Measurements from ENCODE around the gene IGSF3. TPM values are rescaled to one million over a fixed set of nuclear protein-coding genes. Genes with fewer than 3 reads are reported as not detected.
A peak's percentile ranks its signal among the peaks of the same experiment; 100 is the strongest.

The IGSF3 gene
- total and polyA plus RNA-seq, 2 of the 13 experiments (the other 11 are each of a cell fraction or from before 2014, with no cell fraction given), result 0.11 to 0.16 TPM

- no peak overlapping the region for H3K27ac ChIP-seq (ENCODE audit: extremely low read length, insufficient read depth, low read length)
- no peak for DNase-seq (ENCODE audit: low spot score)
- no peaks in the 10 kb centered on the region for H3K79me2 ChIP-seq (ENCODE audit: insufficient read depth, low read length)
- H4K20me1 ChIP-seq (ENCODE audit: insufficient read depth, low read length), result no peaks in the 10 kb centered on the region
- H3K9ac ChIP-seq (ENCODE audit: insufficient read depth, low read depth, low read length), result 0 out of 2 replicates have a peak overlapping the region, but pooled peaks have one; percentile 5
- no peaks in the 10 kb centered on the region for H3K36me3 ChIP-seq (replicated peaks in 1 of 2; ENCODE audit: control insufficient read depth in 1 of 2, insufficient read depth in 2 of 2, low read length in 2 of 2)
- H3K4me2 ChIP-seq (ENCODE audit: low read depth, low read length), result peak overlapping the region; percentile 68
- POLR2A ChIA-PET, result no interaction called here
- 2% methylated on average over 13 of the region's 45 CpGs for WGBS (ENCODE audit: low lambda C conversion rate)
- intact Hi-C loops (cut with micrococcal nuclease; ENCODE audit: unreplicated experiment) (no loop called here), in situ Hi-C loops (cut with HindIII; ENCODE audit: extremely low pct_ligation_motif_present, low pct_unique_long_range_greater_than_20kb) (no loop called here)
- peaks cover 3 to 27% of the 10 kb centered on the region in 2 experiments; a peak in 4 of 5 replicates for H3K27me3 ChIP-seq (ENCODE audit: control insufficient read depth in 1 of 2, insufficient read depth in 2 of 2, low read length in 2 of 2)
- H3K4me3 ChIP-seq (replicated peaks in 1 of 3; ENCODE audit: insufficient read depth in 1 of 3, low read depth in 2 of 3, low read length in 3 of 3), result peak overlapping the region; percentile 52 to 67 (median 62); a peak in 4 of 6 replicates
- peaks cover 8% of the 10 kb centered on the region for H3K4me1 ChIP-seq (ENCODE audit: insufficient read depth, low read length)
- CTCF ChIA-PET (ENCODE audit: low intra/inter-chr PET ratio, low total read pairs), result no interaction called here
- peak; percentile 17 for ATAC-seq
- no TSS peak for BruUV-seq (replicated peaks)
- H3K9me3 ChIP-seq (ENCODE audit: low read length), result no peaks in the 10 kb centered on the region
- no peak for TF ChIP-seq AFF4 (CRISPR knock-in tag; IDR thresholded peaks at IDR 0.05)
- no peak for TF ChIP-seq THAP8 (CRISPR knock-in tag; IDR thresholded peaks at IDR 0.05; ENCODE audit: borderline replicate concordance)
- TF ChIP-seq ARNT (IDR thresholded peaks at IDR 0.05), result no peak
- no peak for TF ChIP-seq TOPORS (CRISPR knock-in tag; IDR thresholded peaks at IDR 0.05)
- TF ChIP-seq NFYB (CRISPR knock-in tag; IDR thresholded peaks at IDR 0.05), result no peak
- no peak overlapping the region for H2AFZ ChIP-seq (ENCODE audit: low read length)
- FAIRE-seq, result no peak
Observed at GRCh38 chr1:116667078-116667574, 407 bp downstream of the IGSF3 start.
